ENCODE measurements around the gene ADCK1.

GRCh38 chr14:77880056-77880455 lies 80.1 kb downstream of the ADCK1 start:
- TF ChIP-seq CTCF (IDR thresholded peaks at IDR 0.05) (no peak), POLR2AphosphoS5 (IDR thresholded peaks at IDR 0.05) (no peak), POLR2A (IDR thresholded peaks at IDR 0.05) (no peak), EP300 (IDR thresholded peaks at IDR 0.05) (no peak)
